ENCODE results near the gene CLEC12A. TPM values are rescaled to one million over a fixed set of nuclear protein-coding genes. Genes with fewer than 3 reads are reported as not detected.

The CLEC12A gene
- total and polyA plus RNA-seq, 2 of the 4 experiments (the other 2 are of a cell fraction): not detected

DNA sequence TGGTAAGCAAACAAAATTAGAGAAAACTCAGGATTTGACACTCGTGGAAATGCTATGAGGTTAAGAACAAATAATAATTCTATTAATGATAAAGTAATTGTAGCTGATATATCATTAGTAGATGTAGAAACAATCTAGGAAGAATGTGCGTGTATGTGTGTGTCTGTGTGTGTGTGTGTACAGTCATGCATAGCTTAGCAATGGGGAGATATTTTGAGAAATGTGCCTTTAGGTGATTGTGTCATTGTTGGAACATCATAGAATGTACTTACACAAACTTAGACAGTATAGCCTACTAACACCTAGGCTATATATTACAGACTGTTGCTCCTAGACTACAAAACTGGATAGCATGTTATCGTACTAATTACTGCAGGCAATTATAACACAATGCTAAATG is 44.3 kb upstream of the CLEC12A start:
- Histone ChIP-seq H4K20me1 (ENCODE audit: insufficient read depth, low read length) (no peaks in the 10 kb centered on the region), H4K8ac (ENCODE audit: low read depth in 2 of 2, low read length in 2 of 2) (no peak overlapping the region), H3K27me3 (ENCODE audit: control insufficient read depth, insufficient read depth, low read length) (no peaks in the 10 kb centered on the region; the same call in 1 of the 2 replicates), H3K9ac (ENCODE audit: low read depth, low read length) (no peak overlapping the region), H3K56ac (ENCODE audit: extremely low read depth, insufficient read depth, low read length) (no peak overlapping the region), H2BK5ac (ENCODE audit: low read depth, low read length, poor library complexity, severe bottlenecking) (no peak overlapping the region), H3K14ac (replicated peaks; ENCODE audit: low read depth, low read length) (no peak overlapping the region), H2AFZ (replicated peaks; ENCODE audit: low read length, poor library complexity) (no peak overlapping the region), H4K5ac (ENCODE audit: low read depth, low read length) (no peak overlapping the region), H3K4me1 (ENCODE audit: control insufficient read depth, insufficient read depth, low read length) (no peaks in the 10 kb centered on the region), H3K18ac (ENCODE audit: low read depth, low read length) (no peak overlapping the region), H3K36me3 (ENCODE audit: control insufficient read depth, insufficient read depth, low read length) (no peaks in the 10 kb centered on the region), H3K9me1 (ENCODE audit: insufficient read depth, low read length) (no peaks in the 10 kb centered on the region), H4K91ac (ENCODE audit: insufficient read depth, low read depth, low read length) (no peak overlapping the region), H2AK9ac (replicated peaks; ENCODE audit: low read depth, low read length, poor library complexity) (no peak overlapping the region), H2BK15ac (ENCODE audit: low read depth, low read length) (no peak overlapping the region), H2BK120ac (ENCODE audit: low read depth, low read length) (no peak overlapping the region), H3K9me3 (ENCODE audit: control insufficient read depth, insufficient read depth, low read length) (no peaks in the 10 kb centered on the region), H3K4me2 (ENCODE audit: low read depth, low read length) (no peak overlapping the region), H3K4me3 (ENCODE audit: insufficient read depth, low read depth, low read length) (no peak overlapping the region), H2BK20ac (ENCODE audit: low read depth, low read length) (no peak overlapping the region), H3K4ac (ENCODE audit: low read depth, low read length) (no peak overlapping the region), H3K27ac (ENCODE audit: insufficient read depth, low read length) (no peak overlapping the region), H3K23ac (ENCODE audit: low read depth, low read length) (no peak overlapping the region), H2AK5ac (ENCODE audit: low read depth, low read length) (no peak overlapping the region), H3K79me1 (ENCODE audit: low read depth in 1 of 2, low read length in 2 of 2) (no peaks in the 10 kb centered on the region)
- POLR2A ChIA-PET (ENCODE audit: unreplicated experiment): no interaction called here
- CTCF ChIA-PET: interaction anchor here (4.5 kb wide), 1 partner anchor 176 kb away, joined by 16 read pairs; no protein-coding TSS in a partner anchor
- no CpG with 5 or more reads among the region's 3 CpGs for WGBS, 2 experiments (ENCODE audit: extremely low coverage in 2 of 2, insufficient read length in 1 of 2)
- dilution Hi-C loops (cut with HindIII; ENCODE audit: low sequenced_read_pairs, unreplicated experiment): no loop called here
- intact Hi-C loops (cut with micrococcal nuclease): loop anchor here (1.0 to 5.0 kb wide), 2 partner anchors 113 to 215 kb away; no protein-coding TSS in a partner anchor
- in situ Hi-C loops (cut with MboI; ENCODE audit: low sequenced_read_pairs): loop anchor here (5.0 to 10.0 kb wide), 2 partner anchors 112 to 180 kb away; no protein-coding TSS in a partner anchor
- no TSS peak for BruUV-seq (replicated peaks)
- no peak for ATAC-seq (ENCODE audit: low read depth)
- DNase-seq: no peak
- TF ChIP-seq RFX5 (IDR thresholded peaks at IDR 0.05; ENCODE audit: low read depth, low read length) (no peak), RAD21 (IDR thresholded peaks at IDR 0.05; ENCODE audit: low read length) (no peak), BHLHE40 (IDR thresholded peaks at IDR 0.05; ENCODE audit: low read depth, low read length) (no peak), MXI1 (IDR thresholded peaks at IDR 0.05; ENCODE audit: borderline replicate concordance, low read depth, low read length) (no peak), SMC3 (IDR thresholded peaks at IDR 0.05; ENCODE audit: low read depth, low read length) (no peak), RCOR1 (IDR thresholded peaks at IDR 0.05; ENCODE audit: insufficient replicate concordance, low read length) (no peak), CEBPB (IDR thresholded peaks at IDR 0.05; ENCODE audit: low read depth, low read length) (no peak), FOS (IDR thresholded peaks at IDR 0.05; ENCODE audit: low read depth, low read length) (no peak), MAFK (IDR thresholded peaks at IDR 0.05; ENCODE audit: low read depth, low read length) (no peak)

Measured in IMR-90 (cell line).